ENCODE measurements around the gene ADCK1.
"Not testable (repeated sequence)": the region's sequence is repeated elsewhere in the genome, so short reads cannot be mapped to it uniquely, and the experiment has no call there.

The ADCK1 gene

DNA sequence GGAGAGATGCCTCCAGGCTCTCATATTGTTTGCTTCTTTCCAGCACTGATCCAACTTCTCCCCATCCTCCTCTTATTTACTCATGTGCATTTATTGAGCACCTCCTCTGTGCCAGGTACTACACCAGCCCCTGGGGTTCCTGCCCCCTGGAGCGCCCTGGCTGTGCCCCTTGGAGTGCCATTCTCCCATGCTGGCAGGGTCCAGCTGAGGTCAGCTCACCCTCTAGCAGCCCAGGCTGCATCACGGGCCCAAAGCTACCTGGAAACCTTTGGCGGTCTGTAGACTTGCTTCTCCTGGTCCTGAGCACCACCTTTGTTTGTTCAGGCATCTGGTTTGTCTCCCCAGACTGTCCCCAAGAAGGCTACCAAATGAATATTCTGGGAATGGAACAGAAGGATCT lies 67.0 kb downstream of the ADCK1 start:
- no peak for DNase-seq

DNA sequence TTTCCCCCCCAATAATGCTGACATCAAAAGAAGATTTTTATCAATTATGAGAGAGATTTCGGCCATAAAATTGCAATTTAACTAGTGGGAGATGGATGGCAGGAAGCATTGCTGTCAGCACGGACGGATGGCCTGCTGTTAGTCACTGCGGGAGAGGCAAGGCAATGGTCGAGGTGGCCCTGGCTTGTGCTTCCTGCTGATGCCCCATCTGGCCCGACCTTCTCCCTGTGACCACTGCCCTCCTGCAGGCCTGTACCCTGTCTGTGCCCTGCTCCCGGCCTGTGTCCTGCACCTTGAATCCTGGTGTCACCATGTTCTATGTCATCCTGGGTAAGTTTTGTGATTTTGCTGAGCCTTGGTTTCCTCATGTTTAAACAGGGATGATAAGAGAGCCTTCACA lies 67.6 kb downstream of the ADCK1 start:
- DNase-seq = no peak

DNA sequence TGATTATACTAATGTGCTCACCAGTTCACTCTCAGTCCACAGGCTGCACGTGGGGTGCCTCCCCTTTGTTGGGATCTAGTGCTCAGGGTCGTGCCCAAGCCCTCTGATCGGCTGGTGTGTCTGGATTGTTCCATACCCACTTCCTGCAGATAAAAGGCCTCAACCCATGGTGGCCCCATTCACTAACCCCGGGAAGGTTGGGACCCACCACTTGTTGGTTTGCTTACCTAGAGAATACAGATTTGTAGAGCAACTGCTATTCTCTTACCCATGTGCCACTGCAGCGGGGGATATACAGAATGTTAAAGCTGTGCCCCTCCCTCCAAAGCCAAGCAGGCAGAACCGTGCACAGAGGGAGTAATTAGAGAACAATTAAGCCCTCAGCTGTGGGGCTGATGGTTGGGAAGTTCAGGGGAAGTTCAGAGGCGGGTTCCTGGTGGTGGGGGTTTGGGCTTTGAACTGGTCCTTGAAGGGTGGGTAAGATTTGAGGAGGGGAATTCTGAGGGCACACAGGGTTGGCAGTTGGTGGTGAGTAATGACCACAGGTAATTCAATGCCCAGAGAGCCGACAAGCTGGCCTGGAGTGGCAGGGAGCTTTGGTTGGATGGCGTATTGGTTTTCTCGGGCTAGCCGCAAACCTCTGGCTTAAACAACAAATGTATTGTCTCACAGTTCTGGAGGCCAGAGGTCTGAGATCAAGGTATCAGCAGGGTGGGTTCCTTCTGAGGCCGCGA lies 68.8 kb downstream of the ADCK1 start:
- DNase-seq = no peak

DNA sequence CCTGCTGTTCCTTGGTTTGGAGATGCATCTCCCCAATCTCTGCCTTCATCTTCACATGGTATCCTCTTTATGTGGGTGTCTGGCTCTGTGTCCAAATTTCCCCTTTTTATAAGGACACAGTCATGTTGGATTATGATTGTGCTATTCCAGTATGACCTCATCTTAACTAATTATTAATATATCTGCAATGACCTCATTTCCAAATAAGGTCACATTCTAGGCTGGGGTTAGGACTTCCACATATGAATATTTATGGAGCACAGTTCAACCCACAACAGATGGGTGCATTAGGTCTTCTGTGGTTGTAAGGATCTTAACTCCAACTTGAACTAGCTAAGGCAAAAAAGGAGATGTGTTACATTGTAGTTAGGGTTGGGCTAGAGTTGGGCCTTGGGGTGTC lies 69.4 kb downstream of the ADCK1 start:
- peak; percentile 58 to 85 for DNase-seq

DNA sequence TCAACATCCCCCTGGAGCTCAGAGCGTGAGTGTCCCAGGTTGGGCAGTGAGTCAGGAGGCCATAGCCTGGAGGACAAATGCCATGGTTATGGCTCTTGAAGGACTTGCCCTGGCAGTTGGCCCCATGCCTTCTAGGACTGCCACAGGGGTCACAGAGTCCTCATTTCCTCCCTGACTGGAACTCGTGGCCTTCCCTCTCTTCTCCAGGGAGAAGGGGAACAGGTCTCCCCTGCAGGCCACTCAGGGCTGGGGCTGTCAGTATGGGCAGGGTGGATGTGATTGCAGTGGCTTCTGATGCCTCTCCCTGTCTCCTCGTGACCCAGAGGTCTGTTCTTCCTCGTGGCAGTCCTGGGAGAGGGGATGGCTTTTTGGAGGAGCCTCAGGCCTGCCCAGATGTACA lies 70.7 kb downstream of the ADCK1 start:
- no peak for DNase-seq

DNA sequence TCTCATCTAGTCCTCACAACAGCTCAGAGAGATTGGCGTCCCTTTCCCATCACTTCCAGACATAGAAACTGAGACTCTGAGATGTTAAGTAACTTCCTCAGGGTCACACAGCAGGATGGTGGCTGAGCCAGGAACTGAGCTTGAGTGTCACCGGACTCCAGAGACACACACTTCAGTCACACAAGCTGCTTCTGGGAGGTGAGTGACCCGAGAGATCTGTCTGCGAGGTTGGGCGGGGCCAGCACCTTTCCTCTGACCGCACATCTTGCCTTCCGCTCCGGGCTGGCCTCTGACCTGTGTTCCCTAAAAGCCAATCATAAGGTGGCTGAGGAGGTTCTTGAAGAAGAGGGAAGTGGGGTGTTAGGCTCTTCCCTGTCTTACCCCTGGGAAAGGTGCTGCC lies 72.2 kb downstream of the ADCK1 start:
- DNase-seq = no peak

DNA sequence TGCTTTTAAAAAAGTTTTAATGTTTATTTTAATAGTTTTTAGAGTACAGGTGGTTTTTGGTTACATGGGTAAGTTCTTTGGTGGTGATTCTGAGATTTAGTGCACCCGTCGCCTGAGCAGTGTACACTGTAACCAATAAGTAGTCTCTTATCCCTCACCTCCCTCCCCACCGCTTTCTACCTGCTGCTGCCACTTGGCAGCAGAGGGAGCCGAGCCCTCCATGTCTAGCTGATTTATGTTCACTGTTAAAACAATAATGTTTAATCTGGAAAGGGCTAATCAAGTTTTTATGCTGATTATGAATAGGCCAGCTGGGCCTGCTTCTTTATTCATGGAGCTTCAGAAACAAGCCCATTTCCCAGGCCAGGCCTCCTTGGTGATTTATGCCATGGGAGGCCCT lies 73.1 kb downstream of the ADCK1 start:
- no peak for DNase-seq

DNA sequence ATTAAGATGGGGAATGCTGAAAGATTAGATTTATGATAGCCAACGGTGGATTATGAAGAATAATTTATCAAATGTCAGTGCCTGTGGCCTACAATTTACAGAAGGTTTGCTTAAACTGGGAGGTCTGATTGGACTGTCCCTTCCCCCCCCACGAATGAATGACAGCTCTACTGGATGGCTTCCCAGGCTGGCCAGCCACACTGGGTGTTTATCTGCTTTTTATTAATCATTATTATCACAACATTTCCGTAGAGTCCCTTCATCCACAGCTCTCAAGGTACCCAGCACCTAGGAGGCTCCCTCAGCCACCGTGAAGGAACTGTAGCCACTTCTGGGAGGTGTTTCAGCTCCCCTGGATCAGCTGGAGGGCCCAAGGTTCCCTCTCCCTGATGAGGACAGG lies 78.9 kb downstream of the ADCK1 start:
- DNase-seq = no peak

DNA sequence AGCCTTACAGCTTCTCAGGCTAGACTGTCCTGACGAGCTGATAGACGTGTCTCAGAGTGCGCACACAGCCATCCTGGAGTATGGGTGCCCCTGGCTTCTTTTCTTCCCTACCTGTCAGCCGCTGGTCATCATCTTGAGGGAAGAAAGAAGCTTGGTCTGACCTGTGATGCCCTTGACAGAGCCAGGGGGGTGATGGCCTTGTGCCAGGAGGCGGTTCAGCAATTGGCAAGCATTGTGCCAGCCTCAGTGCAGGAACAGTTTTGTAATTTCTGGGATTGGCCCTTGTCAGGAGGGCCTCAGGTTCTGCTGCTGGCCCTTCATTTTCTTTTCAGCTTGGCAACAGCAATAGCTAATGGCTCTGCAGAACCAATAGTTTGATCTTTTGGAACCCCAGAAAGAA lies 80.1 kb downstream of the ADCK1 start:
- DNase-seq = no peak

DNA sequence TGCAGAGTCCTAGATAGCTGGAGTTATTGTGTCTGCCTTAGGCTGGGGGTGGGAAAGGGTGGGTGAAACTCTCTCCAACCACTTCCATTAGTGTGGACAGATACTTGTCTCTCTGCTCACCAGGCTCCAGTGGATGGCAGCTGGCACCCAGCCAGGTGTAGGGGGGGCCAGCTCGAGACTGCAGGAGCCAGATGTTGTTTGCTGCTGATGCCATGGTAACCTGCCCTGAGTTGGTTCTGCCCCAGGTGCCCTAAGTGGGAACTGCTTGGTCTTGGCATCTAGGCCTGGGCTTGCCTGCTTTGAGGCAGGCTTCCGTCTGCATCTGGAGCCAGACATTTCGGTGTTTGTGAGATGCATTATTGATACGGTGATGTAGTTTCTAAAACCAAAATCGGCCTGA lies 82.2 kb downstream of the ADCK1 start:
- DNase-seq = no peak

DNA sequence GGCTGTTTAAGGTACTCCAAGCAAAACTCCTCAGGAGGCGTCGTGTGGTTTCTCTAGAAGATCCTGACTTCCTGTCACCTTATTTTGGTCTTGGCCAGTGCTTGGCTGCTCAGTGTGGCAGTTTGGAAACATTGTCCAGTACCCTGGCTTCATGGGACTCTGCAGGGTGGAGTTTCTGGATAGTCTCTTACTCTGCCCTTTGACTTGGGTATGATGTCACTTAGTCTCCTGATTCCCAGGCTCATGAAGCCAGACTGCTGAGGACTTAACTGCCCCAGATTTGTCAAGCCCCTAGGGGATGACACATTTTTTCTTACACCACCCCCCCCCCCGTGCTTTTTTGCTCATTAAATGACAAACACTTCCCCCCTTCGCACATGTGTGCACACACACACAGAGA lies 82.7 kb downstream of the ADCK1 start:
- DNase-seq = peak; percentile 47 to 82

DNA sequence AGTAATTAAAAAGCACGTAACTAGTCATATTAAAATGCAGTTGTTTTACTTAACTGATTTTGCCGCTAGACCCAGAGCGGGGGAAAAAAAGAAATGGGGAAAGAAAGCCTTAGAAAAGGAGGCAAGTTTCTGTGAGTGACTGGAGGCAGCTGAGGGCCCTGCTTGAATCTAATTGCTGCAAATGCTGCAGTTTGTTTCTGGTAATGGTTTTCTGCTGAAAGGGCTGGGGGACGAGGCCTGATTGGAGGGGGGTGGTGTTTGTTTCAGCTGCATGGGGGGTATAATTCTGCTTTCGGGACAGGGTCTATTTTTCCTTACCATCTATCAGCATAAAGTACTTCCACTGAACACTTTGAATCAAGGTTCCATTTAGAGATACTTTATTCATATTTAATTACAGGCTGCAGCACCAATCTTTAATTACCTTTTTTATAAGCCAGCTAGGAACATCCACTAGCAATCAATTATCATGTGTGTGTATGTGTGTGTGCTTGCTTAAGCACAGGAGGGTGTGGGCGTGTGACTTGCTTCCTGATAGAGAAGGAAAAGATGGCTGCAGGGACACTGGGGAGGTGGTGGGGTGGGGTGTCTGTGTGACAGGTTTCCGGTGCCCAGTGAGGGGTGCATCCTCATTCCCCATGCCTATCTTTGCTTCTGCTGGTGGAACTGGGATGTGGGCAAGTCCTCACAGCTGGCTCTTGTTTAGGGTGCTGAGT lies 83.4 kb downstream of the ADCK1 start:
- DNase-seq = peak; percentile 20 to 38

DNA sequence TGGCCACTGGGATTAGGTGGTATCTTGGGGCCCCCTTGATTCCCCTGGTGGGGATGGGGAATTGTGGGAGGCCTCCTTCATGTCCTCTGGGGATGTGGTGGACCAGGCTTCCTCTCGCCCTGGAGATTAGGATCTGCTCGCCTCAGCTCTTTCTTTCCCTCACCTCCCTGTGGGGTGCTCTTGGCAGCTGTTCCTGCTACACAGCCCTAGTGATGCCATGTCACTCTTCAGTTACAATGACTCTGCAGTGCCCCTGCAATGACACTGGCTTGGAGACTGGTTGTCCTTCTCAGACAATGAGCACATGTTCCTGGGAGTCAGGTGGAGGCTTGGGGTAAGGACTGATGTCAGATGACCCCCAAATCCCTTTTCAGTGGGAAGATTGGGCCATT lies 83.9 kb downstream of the ADCK1 start:
- DNase-seq = no peak

DNA sequence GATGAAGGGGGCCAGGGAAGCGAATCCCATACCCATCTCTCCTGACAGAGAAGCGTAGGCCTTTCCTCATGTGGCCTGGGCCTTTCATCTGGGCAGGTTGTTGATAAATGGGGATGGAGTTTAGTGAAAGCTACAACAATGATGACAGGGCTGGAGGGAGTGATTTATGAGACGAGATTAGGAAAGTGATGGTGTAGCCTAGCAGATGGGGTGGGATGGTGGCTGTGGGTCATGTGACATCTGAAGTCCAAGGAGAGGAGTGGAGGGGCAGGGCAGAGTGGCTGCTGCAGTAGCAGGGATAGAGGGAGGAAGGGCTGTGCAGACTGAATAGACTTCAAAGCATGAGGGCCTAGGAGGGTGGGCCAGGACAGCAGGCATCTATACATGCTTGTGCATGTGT lies 85.5 kb downstream of the ADCK1 start:
- no peak for DNase-seq

DNA sequence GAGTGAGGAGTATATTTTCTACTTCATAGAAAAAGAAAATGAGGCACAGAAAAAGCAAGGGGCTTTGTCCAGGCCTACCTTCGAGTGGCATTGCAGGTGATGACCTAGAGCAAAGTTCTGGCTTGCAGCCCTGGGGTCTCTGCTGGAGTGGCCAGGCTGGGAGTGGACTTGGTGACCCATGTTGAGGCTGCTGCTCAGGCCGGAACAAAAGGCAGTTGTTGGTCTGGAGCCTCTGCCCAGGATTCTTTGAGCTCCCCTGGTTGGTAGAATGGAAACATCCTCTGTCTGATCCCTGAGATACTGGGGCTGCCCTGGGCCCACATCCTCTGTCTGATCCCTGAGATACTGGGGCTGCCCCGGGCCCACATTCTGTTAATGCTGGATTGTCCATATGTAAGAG lies 86.1 kb downstream of the ADCK1 start:
- no peak for DNase-seq

DNA sequence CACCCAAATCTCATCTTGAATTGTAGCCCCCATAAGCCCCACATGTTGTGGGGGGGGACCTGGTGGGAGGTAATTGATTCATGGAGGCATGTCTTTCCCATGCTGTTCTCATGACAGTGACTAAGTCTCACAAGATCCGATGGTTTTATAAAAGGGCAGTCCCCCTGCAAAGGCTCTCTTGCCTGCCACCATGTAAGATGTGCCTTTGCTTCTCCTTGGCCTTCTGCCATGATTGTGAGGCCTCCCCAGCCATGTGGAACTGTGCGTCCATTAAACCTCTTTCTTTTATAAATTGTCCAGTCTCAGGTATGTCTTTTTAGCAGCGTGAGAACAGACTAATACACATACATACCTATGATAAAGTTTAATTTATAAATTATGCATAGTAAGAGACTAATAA lies 89.0 kb downstream of the ADCK1 start:
- DNase-seq = not testable (repeated sequence)

DNA sequence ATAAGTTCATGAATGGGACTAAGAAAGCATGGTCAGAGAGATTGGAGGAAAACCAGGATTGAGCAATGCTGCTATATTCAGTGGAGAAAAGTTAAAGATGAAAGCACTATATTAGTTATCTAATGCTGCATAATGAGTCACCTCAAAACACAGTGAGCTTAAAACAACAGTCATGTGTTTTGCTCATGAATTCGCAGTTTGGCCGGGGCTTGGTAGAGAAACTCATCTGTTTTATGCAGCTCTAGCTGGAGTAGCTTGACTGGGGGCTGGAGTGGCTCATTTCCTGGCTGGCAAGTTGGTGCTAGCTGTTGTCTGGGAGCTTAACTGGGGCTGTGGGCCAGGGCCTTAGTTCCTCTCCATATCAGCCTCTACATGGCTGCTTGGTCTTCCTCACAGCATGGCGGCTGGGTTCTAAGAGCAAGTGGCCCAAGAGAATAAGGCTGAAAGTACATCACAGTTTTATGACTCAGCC lies 90.1 kb downstream of the ADCK1 start:
- DNase-seq = no peak

DNA sequence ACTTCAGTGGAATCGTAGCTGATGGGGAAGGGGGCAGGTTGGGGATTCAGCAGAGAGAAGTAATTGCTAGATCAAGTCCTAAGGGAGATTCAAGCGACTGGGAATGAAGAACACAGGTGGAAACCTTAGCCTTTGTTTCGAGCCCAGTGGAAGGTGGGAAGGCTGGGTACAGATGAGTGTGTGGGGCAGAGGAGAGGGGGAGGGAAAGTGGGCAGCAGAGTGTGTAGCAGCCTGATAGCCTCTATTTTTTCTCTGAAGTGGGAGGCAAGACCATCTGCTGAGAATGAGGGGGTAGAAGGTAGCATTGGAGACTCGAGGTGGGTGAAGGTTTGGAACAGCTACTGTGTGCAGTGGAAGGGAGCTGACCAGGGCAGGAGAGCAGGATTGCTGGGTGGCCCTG lies 91.0 kb downstream of the ADCK1 start:
- DNase-seq = no peak

DNA sequence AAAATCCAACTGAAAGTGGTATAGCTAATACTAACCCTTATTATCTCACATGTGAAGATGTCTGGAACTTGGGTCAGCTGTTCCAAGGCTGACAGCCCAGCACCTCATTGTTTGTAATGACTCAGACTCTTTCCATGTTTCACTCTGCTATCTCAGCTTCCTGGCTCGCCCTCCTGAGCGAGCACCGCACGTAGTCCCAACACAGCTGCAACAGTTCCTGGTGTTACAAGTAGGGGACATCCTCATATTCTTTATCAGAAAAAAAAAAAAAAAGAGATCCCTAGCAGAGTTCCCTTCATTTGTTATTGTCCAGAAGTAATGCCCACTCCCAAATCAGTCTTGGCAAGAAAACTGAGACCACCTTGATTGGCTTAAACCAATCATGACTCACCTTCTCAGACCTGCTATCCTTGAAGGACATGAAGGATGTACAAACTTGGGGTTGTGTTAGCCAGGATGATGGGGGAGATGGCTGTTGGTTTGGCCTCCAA lies 92.5 kb downstream of the ADCK1 start:
- no peak for DNase-seq

DNA sequence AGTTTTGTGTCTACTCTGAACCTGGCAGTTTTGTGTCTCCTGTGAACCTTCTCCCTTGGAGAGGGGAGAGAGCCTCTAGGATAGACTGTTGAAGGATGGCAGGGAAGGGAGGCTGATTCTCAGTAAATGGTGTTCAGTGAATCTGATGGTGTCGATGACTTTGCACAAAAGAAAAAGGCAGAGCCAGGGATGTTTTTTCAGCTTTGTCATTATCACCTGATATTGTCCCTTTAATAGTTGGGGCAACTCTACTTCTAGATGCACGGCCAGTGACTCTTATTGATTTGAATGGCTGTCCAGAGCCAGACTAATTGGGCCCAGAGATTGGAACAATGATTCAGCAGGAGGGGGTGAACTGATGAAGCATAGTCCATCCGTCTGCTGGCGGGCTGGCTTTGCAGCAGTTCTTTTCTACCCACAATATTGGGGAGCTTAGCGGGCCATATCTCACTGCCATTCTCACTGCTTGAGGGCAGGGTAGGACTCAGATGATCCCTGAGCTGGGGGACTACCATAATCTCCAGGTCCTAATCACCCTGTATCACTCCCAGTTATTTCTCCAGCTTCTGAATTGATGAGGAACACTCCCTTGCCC lies 93.1 kb downstream of the ADCK1 start:
- no peak for DNase-seq

DNA sequence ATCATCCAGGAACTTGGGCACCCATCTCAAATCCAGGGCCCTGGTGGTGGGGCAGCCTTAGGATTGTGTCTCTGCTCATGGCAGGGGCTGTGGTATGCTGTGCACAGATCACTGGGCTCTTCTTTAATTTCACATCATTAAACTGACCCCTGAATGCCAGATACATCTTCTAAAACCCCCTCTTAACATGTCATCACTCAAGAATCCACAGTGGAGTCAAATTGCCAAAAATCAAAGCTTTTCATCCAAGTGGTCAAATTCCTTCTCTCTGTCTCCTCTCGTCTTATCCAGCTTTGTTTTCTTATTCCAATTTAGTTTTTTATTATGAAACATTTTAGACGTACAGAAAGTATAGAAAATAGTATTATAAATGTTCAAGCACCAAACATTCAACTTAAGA lies 97.5 kb downstream of the ADCK1 start:
- no peak for DNase-seq

DNA sequence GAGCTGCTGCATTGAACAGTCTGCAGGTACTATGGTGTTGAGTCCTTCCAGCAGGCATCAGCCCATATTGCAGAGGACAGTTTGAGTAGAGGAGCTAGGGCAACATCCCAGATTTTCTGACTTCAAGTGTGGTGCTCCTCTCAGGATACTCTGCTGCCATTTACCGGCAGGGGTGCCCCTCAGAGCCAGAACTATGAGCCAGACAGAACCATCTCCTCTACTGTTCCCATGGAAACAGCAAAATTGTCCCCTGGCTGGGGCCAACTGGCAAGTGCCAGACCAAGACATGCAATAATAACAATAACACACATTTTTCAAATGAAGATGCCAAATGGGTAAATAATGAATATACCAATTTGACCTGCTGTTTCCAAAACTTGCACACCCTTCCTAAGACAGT lies 102.9 kb downstream of the ADCK1 start:
- DNase-seq = no peak

DNA sequence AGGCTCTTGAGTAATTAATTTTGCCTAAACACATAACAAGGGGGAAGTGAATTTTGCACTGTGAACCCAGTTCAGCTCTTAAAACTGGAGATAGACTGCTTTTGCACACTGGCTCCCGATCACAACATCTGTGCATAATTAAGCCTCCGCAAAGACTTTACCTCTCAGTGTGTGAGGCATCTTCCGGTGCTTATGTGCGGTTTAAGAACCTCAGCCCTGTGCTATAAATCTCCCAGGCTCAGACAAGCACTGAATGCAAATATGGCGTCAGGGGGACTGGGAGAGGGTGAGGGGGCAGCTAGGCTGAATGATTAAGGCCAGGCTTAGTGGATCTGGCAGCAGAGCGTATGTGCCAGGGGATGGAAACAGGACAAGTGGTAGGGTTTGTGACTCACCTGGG lies 103.3 kb downstream of the ADCK1 start:
- no peak for DNase-seq

DNA sequence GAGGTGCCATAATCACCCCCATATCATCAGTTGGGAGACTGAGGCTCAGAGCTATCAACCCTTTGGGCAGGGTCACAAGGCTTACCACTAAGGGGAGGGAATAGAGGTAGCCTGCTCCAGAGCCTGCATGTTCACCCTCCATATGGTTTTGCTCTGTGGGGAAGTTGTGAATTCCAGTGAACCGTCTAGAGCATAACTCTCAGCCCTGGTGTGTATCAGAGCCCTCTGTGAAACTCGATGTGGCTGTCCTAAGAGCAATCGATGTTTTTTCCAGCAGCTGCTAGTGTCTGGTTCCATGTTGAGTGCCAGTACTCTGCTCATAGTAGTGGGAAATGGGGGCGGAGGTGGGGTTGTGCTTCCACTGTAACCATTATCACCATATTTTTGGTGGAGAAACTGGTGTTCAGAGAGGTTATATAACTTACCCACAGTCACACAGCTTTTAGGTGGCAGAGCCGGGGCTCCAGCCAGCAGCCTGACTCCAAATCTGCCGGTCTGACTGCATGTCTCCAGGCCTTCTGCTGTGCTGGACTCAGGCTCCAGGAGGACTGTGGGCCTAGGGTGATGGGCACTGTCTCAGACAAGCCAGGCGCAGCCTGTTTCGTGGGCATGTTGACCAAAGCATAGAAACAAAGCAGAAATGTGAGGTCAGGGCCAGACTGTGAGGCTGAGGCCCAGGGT lies 104.2 kb downstream of the ADCK1 start:
- DNase-seq = no peak

All from inflammatory macrophage treated with lipopolysaccharide for 1 hour (primary cell).